C4-2B (cell line): ENCODE results near the gene NEU4.

Source experiments
- CTCF ChIP-seq: fragments of 450-650 bp; conservative IDR thresholded peaks from 2 replicates; pipeline ENCODE4 v1.5.1; 2017; ENCODE audit warnings: mild to moderate bottlenecking
- ZFX ChIP-seq: fragments of 450-650 bp; IDR thresholded peaks from 2 replicates; pipeline ENCODE4 v1.6.1; 2017

- TF ChIP-seq CTCF (no peak), ZFX (no peak)
Measured at GRCh38 chr2:241799522-241800197, 9.3 kb upstream of the NEU4 start.
